Thyroid gland (tissue), 4 donors: ENCODE measurements around the gene SLC2A1.

Experiments
- CTCF ChIP-seq, 6 experiments: fragments of 200-600 bp in 3 of 6; fragments of 450-650 bp in 3 of 6; sonication (generic) in 3 of 6; IDR thresholded peaks; one replicate each; pipeline ENCODE4 v1.5.1; 2016 to 2019; ENCODE audit warnings: antibody characterized with exemption in 6 of 6, mild to moderate bottlenecking in 2 of 6, inconsistent platforms in 1 of 6, moderate library complexity in 1 of 6
- POLR2A ChIP-seq, 2 donors: fragments of 450-650 bp; IDR thresholded peaks; one replicate each; pipeline ENCODE4 v1.6.1; 2017; ENCODE audit warnings: antibody characterized with exemption in 2 of 2, mild to moderate bottlenecking in 2 of 2, moderate library complexity in 1 of 2

GRCh38 chr1:42961312-42962091 lies 2.8 kb upstream of the SLC2A1 start:
- TF ChIP-seq CTCF (IDR thresholded peaks at IDR 0.05), result no peak
- no peak for TF ChIP-seq POLR2A (IDR thresholded peaks at IDR 0.05)
